GM23338 (cell line): Measurements from ENCODE around the gene CNTNAP5. TPM values are rescaled to one million over a fixed set of nuclear protein-coding genes. Genes with fewer than 3 reads are reported as not detected.

Experiments
- ATAC-seq: fragments of 200-7000 bp; cut with Tn5 transposase; 3 replicates; pipeline ENCODE4 v1.9.1; 2020
- DNase-seq: peaks from one replicate; pipeline ENCODE4 v3.0.0-alpha.2; 2015; ENCODE audit warnings: low spot score
- H2AFZ ChIP-seq: fragments of 200-600 bp; sonication (generic); 2 replicates; pipeline ENCODE4 v1.8.0; 2016; ENCODE audit warnings: antibody characterized with exemption, mild to moderate bottlenecking, moderate library complexity
- H3F3A ChIP-seq: fragments of 200-600 bp; sonication (generic); replicated peaks from 2 replicates; pipeline ENCODE4 v1.8.0; 2017; ENCODE audit warnings: antibody characterized with exemption, mixed run types, low read depth
- H3K27ac ChIP-seq: fragments of 200-600 bp; sonication (generic); 2 replicates; pipeline ENCODE4 v1.6.1; 2016; ENCODE audit warnings: low read depth
- H3K27me3 ChIP-seq: fragments of 200-600 bp; sonication (generic); 2 replicates; pipeline ENCODE4 v1.8.0; 2016; ENCODE audit warnings: mild to moderate bottlenecking, mixed run types, moderate library complexity; ENCODE audit not compliant: insufficient read depth
- H3K36me3 ChIP-seq: fragments of 200-600 bp; sonication (generic); 2 replicates; pipeline ENCODE4 v1.8.0; 2016; ENCODE audit warnings: mild to moderate bottlenecking; ENCODE audit not compliant: insufficient read depth
- H3K4me1 ChIP-seq: fragments of 200-600 bp; sonication (generic); 2 replicates; pipeline ENCODE4 v1.8.0; 2016; ENCODE audit warnings: mild to moderate bottlenecking, moderate library complexity; ENCODE audit not compliant: insufficient read depth
- H3K4me2 ChIP-seq: fragments of 200-600 bp; sonication (generic); 2 replicates; pipeline ENCODE4 v1.7.1; 2017; ENCODE audit warnings: mixed run types
- H3K4me3 ChIP-seq: fragments of 200-600 bp; sonication (generic); 2 replicates; pipeline ENCODE4 v1.6.1; 2016; ENCODE audit warnings: mixed run types
- H3K79me2 ChIP-seq: fragments of 200-600 bp; sonication (generic); replicated peaks from 2 replicates; pipeline ENCODE4 v1.8.0; 2017; ENCODE audit warnings: mild to moderate bottlenecking; ENCODE audit not compliant: insufficient read depth
- H3K9me2 ChIP-seq: fragments of 200-600 bp; sonication (generic); 2 replicates; pipeline ENCODE4 v1.8.0; 2017; ENCODE audit not compliant: insufficient read depth
- H4K20me1 ChIP-seq: fragments of 200-600 bp; sonication (generic); replicated peaks from 2 replicates; pipeline ENCODE4 v1.8.0; 2017; ENCODE audit warnings: mild to moderate bottlenecking; ENCODE audit not compliant: insufficient read depth
- H3K27ac Mint-ChIP-seq: 2 replicates; pipeline ENCODE4 v1.8.0; 2020; ENCODE audit warnings: inconsistent platforms, mild to moderate bottlenecking, moderate library complexity, mixed read lengths
- H3K27me3 Mint-ChIP-seq: 3 replicates; pipeline ENCODE4 v1.8.0; 2022; ENCODE audit warnings: low read depth, mild to moderate bottlenecking, moderate library complexity, mixed read lengths, inconsistent platforms; ENCODE audit not compliant: insufficient read depth, poor library complexity
- H3K36me3 Mint-ChIP-seq: 3 replicates; pipeline ENCODE4 v1.8.0; 2021; ENCODE audit warnings: low read depth, mild to moderate bottlenecking, inconsistent platforms, moderate library complexity, mixed read lengths
- H3K4me1 Mint-ChIP-seq: 3 replicates; pipeline ENCODE4 v1.8.0; 2020; ENCODE audit warnings: mild to moderate bottlenecking, inconsistent platforms, mixed read lengths
- H3K4me3 Mint-ChIP-seq: 3 replicates; pipeline ENCODE4 v1.8.0; 2021; ENCODE audit warnings: moderate library complexity, mild to moderate bottlenecking, inconsistent platforms, mixed read lengths
- H3K9me3 Mint-ChIP-seq: 3 replicates; pipeline ENCODE4 v1.8.0; 2020; ENCODE audit warnings: moderate library complexity, mild to moderate bottlenecking, inconsistent platforms, mixed read lengths
- CREB1 ChIP-seq: fragments of 250-450 bp; sonication (Bioruptor Pico); IDR thresholded peaks from 2 replicates; pipeline ENCODE4 v1.5.0; 2020; ENCODE audit warnings: low read depth, mild to moderate bottlenecking, moderate library complexity
- ETS1 ChIP-seq: IDR thresholded peaks from 2 replicates; pipeline ENCODE4 v1.6.1; 2016; ENCODE audit warnings: antibody characterized with exemption
- EZH2 ChIP-seq: fragments of 200-600 bp; sonication (generic); IDR thresholded peaks from one replicate; pipeline ENCODE4 v1.8.0; 2017; ENCODE audit warnings: antibody characterized with exemption, mild to moderate bottlenecking, low read depth; ENCODE audit not compliant: unreplicated experiment
- EZH2phosphoT487 ChIP-seq: fragments of 200-600 bp; sonication (generic); IDR thresholded peaks from one replicate; pipeline ENCODE4 v1.8.1; 2018; ENCODE audit warnings: antibody characterized with exemption; ENCODE audit not compliant: unreplicated experiment
- JUNB ChIP-seq: IDR thresholded peaks from one replicate; pipeline ENCODE4 v1.6.1; 2016; ENCODE audit warnings: antibody characterized with exemption; ENCODE audit not compliant: unreplicated experiment
- NANOG ChIP-seq: IDR thresholded peaks from 2 replicates; pipeline ENCODE4 v1.6.1; 2016; ENCODE audit warnings: antibody characterized with exemption, borderline replicate concordance
- POLR2AphosphoS5 ChIP-seq: IDR thresholded peaks from 2 replicates; pipeline ENCODE4 v1.6.1; 2016; ENCODE audit warnings: antibody characterized with exemption, low read depth
- REST ChIP-seq: IDR thresholded peaks from one replicate; pipeline ENCODE4 v1.6.1; 2018; ENCODE audit warnings: antibody characterized with exemption; ENCODE audit not compliant: unreplicated experiment
- STAT1 ChIP-seq: IDR thresholded peaks from one replicate; pipeline ENCODE4 v1.6.1; 2016; ENCODE audit warnings: antibody characterized with exemption; ENCODE audit not compliant: unreplicated experiment
- ZNF114 ChIP-seq: fragments of 250-450 bp; sonication (Bioruptor Pico); IDR thresholded peaks from 2 replicates; pipeline ENCODE4 v1.5.0; 2020; ENCODE audit warnings: mild to moderate bottlenecking, moderate library complexity
- ZNF331 ChIP-seq: fragments of 250-450 bp; sonication (Bioruptor Pico); IDR thresholded peaks from 2 replicates; pipeline ENCODE4 v1.5.0; 2020; ENCODE audit warnings: low read depth, mild to moderate bottlenecking, moderate library complexity
- polyA plus RNA-seq: library from polyadenylated mRNA; unstranded; fragments of >200 nt; fragmentation: Nextera tagmentation; extraction: Ambion mirVana; gene quantifications from 2 replicates; pipeline ENCODE4 v1.2.1, GENCODE V29; 2016
- total RNA-seq: library from RNA; depleted of rRNA; stranded (reverse); fragments of >200 nt; shearing (Covaris generic); gene quantifications from 2 replicates; pipeline ENCODE4 v1.2.3, GENCODE V29; 2014
- TF ChIP-seq, protein P1 (sequence below): fragments of 250-450 bp; sonication (Bioruptor Pico); IDR thresholded peaks from 2 replicates; pipeline ENCODE4 v1.5.0; 2020; ENCODE audit warnings: mild to moderate bottlenecking, moderate library complexity
- TF ChIP-seq, protein P2 (sequence below), 2 experiments: fragments of 200-600 bp in 1 of 2; sonication (generic) in 1 of 2; conservative IDR thresholded peaks; 2 replicates each; pipeline versions ENCODE4 v1.5.1 to v1.6.1; 2016 to 2017; ENCODE audit warnings: antibody characterized with exemption in 2 of 2, low read depth in 2 of 2, mild to moderate bottlenecking in 2 of 2, moderate library complexity in 1 of 2

The CNTNAP5 gene
- total and polyA plus RNA-seq, 2 experiments from 2014 or later: 0.49 to 0.50 TPM

DNA sequence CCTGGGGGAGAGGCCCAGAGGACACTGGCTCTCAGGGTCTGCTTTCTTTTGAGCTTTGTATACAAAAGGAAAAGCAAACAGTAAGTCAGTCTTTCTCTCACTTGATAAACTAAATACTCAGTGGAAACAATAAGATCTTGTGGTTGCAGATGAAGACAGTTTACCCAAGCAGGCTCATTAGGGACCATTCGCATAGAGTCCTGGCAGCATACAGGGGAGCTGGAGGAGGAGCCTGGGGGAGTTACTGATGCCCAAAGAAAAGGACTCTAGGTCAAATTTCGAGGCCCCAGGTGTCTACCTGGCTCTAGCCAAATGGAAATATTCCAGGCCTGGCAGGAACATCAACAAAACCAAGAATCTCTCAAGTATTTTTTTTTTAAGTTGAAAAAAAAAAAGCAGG lies 225.3 kb downstream of the CNTNAP5 start:
- H3K4me3 Mint-ChIP-seq: no peak overlapping the region
- Histone ChIP-seq H3F3A (no peaks in the 10 kb centered on the region), H3K9me2 (no peaks in the 10 kb centered on the region), H3K27ac (no peak overlapping the region), H3K36me3 (no peaks in the 10 kb centered on the region), H3K4me3 (no peak overlapping the region), H3K4me2 (no peak overlapping the region), H3K79me2 (no peaks in the 10 kb centered on the region), H3K4me1 (peaks cover 6% of the 10 kb centered on the region; the same call in 1 of the 2 replicates), H4K20me1 (no peaks in the 10 kb centered on the region), H3K27me3 (no peaks in the 10 kb centered on the region), H2AFZ (peak overlapping the region; percentile 43; the same call in 1 of the 2 replicates)
- H3K27ac Mint-ChIP-seq: no peak overlapping the region
- DNase-seq: peak; percentile 5
- TF ChIP-seq CREB1 (CRISPR knock-in tag) (no peak), NANOG (no peak), REST (no peak), EZH2phosphoT487 (no peak), POLR2AphosphoS5 (no peak), STAT1 (no peak), ZNF114 (CRISPR knock-in tag) (no peak), ETS1 (no peak), ZNF331 (CRISPR knock-in tag) (no peak), EZH2 (no peak), JUNB (no peak)
- TF ChIP-seq, protein P1, sequence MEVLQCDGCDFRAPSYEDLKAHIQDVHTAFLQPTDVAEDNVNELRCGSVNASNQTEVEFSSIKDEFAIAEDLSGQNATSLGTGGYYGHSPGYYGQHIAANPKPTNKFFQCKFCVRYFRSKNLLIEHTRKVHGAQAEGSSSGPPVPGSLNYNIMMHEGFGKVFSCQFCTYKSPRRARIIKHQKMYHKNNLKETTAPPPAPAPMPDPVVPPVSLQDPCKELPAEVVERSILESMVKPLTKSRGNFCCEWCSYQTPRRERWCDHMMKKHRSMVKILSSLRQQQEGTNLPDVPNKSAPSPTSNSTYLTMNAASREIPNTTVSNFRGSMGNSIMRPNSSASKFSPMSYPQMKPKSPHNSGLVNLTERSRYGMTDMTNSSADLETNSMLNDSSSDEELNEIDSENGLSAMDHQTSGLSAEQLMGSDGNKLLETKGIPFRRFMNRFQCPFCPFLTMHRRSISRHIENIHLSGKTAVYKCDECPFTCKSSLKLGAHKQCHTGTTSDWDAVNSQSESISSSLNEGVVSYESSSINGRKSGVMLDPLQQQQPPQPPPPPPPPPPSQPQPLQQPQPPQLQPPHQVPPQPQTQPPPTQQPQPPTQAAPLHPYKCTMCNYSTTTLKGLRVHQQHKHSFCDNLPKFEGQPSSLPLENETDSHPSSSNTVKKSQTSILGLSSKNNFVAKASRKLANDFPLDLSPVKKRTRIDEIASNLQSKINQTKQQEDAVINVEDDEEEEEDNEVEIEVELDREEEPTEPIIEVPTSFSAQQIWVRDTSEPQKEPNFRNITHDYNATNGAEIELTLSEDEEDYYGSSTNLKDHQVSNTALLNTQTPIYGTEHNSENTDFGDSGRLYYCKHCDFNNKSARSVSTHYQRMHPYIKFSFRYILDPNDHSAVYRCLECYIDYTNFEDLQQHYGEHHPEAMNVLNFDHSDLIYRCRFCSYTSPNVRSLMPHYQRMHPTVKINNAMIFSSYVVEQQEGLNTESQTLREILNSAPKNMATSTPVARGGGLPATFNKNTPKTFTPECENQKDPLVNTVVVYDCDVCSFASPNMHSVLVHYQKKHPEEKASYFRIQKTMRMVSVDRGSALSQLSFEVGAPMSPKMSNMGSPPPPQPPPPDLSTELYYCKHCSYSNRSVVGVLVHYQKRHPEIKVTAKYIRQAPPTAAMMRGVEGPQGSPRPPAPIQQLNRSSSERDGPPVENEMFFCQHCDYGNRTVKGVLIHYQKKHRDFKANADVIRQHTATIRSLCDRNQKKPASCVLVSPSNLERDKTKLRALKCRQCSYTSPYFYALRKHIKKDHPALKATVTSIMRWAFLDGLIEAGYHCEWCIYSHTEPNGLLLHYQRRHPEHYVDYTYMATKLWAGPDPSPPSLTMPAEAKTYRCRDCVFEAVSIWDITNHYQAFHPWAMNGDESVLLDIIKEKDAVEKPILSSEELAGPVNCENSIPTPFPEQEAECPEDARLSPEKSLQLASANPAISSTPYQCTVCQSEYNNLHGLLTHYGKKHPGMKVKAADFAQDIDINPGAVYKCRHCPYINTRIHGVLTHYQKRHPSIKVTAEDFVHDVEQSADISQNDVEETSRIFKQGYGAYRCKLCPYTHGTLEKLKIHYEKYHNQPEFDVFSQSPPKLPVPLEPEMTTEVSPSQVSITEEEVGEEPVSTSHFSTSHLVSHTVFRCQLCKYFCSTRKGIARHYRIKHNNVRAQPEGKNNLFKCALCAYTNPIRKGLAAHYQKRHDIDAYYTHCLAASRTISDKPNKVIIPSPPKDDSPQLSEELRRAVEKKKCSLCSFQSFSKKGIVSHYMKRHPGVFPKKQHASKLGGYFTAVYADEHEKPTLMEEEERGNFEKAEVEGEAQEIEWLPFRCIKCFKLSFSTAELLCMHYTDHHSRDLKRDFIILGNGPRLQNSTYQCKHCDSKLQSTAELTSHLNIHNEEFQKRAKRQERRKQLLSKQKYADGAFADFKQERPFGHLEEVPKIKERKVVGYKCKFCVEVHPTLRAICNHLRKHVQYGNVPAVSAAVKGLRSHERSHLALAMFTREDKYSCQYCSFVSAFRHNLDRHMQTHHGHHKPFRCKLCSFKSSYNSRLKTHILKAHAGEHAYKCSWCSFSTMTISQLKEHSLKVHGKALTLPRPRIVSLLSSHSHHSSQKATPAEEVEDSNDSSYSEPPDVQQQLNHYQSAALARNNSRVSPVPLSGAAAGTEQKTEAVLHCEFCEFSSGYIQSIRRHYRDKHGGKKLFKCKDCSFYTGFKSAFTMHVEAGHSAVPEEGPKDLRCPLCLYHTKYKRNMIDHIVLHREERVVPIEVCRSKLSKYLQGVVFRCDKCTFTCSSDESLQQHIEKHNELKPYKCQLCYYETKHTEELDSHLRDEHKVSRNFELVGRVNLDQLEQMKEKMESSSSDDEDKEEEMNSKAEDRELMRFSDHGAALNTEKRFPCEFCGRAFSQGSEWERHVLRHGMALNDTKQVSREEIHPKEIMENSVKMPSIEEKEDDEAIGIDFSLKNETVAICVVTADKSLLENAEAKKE (CRISPR knock-in tag): no peak
- TF ChIP-seq, protein P2, sequence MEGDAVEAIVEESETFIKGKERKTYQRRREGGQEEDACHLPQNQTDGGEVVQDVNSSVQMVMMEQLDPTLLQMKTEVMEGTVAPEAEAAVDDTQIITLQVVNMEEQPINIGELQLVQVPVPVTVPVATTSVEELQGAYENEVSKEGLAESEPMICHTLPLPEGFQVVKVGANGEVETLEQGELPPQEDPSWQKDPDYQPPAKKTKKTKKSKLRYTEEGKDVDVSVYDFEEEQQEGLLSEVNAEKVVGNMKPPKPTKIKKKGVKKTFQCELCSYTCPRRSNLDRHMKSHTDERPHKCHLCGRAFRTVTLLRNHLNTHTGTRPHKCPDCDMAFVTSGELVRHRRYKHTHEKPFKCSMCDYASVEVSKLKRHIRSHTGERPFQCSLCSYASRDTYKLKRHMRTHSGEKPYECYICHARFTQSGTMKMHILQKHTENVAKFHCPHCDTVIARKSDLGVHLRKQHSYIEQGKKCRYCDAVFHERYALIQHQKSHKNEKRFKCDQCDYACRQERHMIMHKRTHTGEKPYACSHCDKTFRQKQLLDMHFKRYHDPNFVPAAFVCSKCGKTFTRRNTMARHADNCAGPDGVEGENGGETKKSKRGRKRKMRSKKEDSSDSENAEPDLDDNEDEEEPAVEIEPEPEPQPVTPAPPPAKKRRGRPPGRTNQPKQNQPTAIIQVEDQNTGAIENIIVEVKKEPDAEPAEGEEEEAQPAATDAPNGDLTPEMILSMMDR (conservative IDR thresholded peaks at IDR 0.05; ENCODE audit: low read depth in 2 of 2): no peak
- H3K9me3 Mint-ChIP-seq: no peaks in the 10 kb centered on the region
- H3K27me3 Mint-ChIP-seq: peaks cover 6% of the 10 kb centered on the region
- ATAC-seq: peak; percentile 58
- H3K4me1 Mint-ChIP-seq: peaks cover 5% of the 10 kb centered on the region; the same call in 2 of the 3 replicates
- no peaks in the 10 kb centered on the region for H3K36me3 Mint-ChIP-seq
